ENCODE results near the gene SPRYD3.
"Not testable (repeated sequence)": the region's sequence is repeated elsewhere in the genome, so short reads cannot be mapped to it uniquely, and the experiment has no call there.

Gene SPRYD3

DNA sequence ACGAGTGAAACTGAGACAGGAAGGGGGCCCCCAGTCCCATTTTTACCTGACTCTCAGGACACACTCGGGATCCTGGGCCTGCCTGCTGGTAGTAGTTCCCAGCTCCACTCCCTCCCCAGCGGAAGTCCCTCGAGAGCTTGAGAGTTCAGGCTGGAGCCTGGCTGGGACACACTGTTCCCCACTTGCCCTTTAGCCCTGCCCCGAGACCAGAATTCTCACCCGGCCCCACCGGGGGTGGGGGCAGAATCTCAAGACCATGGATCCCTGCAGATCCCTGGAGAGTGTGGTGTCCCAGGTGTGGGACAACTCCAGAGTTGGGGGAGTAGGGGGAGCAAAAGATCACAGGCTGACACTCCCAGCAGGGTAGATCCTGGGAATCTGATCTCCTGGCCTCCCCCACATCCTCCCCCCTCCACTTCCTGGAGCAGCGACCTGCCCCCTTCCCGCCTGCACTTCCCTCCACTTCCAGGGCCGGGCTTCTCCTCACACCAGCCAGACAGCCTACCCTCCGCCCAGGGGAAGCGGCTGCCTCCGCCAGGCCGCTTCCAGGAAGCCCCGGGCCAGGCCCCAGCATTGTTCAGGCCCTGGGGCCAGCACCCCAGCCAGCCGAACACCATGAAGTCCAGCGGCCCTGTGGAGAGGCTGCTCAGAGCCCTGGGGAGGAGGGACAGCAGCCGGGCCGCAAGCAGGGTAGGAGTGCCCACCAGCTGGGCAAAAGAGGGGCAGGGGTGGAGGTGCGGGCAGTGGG is 29.4 kb downstream of the SPRYD3 start, which contains the start of gene TNS2:
Gene TNS2, plus strand, starts transcription at position 495 of the 748 bp plus-strand sequence. Its CDS starts 121 bp downstream, at position 616.
- DNase-seq: no peak

GRCh38 chr12:53048780-53049401 is 30.3 kb downstream of the SPRYD3 start:
- DNase-seq: no peak

GRCh38 chr12:53048033-53048779 is 31.0 kb downstream of the SPRYD3 start:
- DNase-seq: no peak

DNA sequence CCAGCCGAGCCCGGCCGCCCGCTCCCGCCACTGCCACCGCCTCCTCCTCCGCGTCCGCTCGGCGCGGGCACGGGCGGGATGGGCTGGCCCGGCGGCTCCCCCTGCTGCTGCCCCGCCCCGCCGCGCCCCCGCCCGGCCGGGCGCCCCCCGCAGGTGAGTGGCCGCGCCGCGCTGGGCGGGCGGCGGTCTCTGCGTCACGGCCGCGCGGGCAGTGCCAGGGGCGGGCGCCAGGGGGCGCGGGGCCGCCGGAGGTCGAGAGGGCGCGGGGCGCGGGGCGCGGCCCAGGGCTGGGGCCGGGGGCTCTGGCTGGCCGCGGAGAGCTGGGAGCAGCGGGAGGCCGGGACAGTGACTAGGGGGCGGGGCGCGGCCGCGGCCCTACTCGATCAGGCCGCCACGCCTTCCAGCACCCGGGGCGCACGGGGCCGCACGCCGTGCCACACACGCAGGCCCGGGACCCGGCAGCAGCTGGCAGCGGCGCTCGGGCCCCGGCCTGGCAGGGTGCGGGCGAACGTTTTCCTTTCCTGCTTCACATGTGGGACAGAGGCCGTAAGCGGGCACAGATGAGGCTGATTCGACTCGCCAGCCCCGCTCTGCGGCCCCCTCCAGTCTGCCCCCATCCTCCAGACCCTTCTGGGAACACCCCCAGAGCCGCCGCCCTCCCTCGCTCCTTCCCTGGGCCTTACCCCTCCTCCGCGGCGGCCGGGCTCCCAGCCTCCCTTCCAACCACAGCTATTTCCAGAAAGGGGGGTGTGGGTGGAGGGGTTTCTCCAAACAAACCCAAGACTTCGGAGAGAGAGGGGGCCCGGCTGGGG is 31.8 kb downstream of the SPRYD3 start:
- DNase-seq: peak; percentile 70

DNA sequence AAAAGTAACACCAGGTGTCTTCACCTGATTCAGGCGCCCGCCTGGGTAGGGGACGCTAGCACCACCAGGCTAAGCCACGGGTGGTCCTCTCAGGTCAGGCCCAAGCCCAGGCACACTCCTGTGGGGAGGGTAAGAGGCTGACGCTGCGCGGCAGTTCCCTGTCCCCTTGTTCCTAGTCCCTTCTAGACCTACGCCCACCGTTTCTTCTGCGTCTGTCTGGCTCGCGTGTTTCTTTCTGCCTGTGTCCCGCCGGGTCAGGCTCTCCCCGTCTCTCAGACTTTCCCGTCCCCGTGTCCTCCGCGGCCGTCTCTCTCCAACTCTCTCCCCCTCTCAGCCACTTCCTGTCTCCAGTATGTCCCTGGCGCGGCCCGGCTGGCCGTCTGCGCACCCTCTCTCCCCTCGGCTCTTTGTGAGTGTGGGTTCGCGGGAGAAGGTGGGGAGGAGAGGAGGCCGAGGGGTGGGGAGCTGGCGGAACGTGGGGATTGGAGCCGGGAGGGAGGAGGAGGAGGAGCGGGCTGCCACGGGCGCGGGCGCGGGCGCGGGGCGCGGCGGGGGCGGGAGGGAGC is 32.5 kb downstream of the SPRYD3 start:
- no peak for DNase-seq

- DNase-seq: no peak
These were observed 33.5 kb downstream of the SPRYD3 start for GRCh38 chr12:53045696-53046045.

GRCh38 chr12:53044896-53045695 is 34.1 kb downstream of the SPRYD3 start:
- no peak for DNase-seq

- no peak for DNase-seq
These were observed 35.1 kb downstream of the SPRYD3 start for GRCh38 chr12:53044052-53044581.

DNA sequence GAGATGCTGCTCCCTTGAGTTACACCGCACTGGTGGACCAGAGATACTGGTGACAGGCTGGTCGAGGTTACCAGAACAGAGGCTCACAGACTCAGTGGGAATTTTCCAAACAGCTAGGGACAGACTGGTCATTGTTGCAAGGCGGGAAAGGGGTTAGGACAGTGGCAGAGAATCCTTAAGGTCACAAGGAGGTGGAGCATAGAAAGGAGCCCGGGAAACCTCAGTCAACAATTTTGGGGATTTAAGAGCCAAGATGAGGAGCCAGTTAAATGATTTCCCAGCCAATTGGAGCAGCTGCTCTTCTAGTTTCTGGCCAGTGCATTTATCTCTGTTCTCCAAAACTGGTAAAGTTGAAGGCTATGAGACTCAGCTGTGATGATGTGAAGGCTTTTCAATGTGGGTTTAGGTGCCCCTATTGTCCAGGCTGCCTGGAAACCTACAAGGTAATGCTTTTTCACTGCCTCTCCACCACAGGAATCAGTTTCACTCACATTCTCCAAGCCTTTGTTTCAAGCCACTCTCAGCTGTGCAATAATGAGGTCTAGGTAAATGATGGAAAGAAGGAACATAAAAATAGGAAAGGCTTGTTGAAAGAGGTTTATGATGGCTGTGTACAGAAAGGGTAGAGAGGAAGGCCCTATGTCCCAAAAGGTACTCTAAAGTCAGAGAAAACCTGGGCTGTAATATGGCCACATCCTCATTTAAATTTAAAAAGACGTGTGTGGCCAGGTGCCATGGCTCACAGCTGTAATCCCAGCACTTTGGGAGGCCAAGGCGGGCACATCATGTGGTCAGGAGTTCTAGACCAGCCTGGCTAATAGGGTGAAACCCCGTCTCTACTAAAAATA is 36.4 kb downstream of the SPRYD3 start:
- DNase-seq: no peak

DNA sequence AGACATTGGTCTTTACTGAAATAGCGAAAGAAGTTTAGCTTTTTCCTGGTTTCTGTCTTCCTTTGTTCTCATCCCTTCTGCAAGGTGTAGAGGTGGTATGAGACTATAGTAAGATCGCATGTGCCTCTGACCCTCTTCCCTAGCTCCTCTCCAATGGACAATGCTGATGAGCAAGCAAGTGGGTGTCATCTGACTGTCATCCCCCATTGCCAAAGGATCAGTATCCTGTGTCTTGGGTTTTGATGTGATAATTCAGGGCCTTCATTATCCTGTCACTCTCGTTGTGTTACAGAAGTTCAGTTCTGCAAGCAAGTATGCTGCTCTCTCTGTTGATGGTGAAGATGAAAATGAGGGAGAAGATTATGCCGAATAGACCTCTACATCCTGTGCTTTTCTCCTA is 39.3 kb downstream of the SPRYD3 start:
- no peak for DNase-seq

DNA sequence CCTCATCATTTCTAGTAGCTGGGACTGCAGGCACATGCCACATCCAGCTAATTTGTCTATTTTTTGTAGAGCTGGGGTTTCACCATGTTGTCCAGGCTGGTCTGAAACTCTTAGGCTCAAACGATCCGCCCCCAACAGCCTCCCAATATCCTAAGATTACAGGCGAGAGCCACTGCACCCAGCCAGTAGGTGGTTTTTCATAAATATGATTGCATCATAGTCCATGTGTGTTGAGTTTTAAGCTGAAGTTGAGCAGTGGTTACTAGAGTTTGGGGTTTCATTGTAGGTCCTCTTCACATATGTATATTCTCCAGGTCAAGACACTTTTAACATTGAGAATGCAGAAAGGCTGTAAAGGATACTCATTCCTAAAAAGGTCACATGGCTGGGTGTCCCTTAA is 42.4 kb downstream of the SPRYD3 start:
- DNase-seq: no peak

DNA sequence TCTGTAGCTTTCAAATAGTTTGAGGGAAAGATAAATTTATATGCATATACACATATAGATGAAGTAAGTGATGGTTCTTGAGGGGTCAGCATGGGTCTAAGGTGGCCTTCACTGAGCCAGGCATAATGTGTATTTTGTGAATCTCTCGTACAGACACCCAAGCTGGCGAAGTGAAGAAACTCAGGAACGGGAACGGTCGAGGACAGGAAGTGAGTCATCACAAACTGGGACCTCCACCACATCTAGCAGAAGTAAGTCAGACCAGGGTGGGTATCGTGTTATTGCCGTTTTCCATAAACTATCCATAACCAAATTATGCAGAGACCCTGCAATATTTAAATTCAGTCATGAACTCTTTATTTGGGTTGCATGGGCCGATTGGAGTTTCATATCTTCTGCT is 44.7 kb downstream of the SPRYD3 start:
- no peak for DNase-seq

- not testable (repeated sequence) for DNase-seq
These were observed 45.4 kb downstream of the SPRYD3 start for GRCh38 chr12:53033832-53034231.

GRCh38 chr12:53031616-53032015 is 47.6 kb downstream of the SPRYD3 start:
- no peak for DNase-seq

- DNase-seq: not testable (repeated sequence)
These were observed 52.2 kb downstream of the SPRYD3 start for GRCh38 chr12:53027014-53027413.

DNA sequence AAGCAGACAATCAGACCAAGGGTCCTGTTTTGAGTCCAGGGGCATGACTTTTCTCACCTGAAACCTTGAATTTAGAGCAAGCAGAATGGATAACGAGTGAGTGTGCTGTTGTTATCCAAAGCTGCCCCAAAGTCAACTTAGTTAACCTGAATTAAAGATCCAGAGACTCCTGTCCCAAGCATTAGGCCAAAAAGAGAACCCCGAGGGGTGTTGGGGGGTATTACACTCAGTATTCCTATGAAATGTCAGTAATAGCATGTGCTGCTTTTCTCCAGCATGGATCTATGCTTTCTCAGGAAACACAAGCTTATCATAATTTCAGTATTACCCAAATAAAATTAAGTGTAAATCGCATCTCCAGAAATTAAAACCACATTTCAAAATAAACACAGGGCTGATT is 53.9 kb downstream of the SPRYD3 start:
- no peak for DNase-seq

DNA sequence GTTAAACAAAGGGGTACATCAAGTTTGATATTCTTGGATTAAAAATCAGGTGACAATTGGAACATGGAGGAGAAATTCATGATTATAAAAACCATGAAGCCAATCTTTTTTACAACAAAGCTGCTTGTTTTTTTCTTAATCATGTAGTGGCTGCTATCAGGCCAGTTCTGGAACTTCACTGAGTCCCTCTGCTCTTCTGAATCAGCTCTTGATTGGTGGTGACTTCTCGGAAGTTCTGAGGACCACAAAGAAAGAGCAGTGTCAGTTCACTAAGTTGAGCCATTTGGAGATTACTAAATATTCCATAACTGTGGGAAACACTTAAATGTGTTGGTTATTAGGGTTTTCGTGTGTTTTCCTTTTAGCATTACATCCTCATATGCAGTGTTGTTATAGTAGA is 64.5 kb downstream of the SPRYD3 start:
- no peak for DNase-seq

Data from T-helper 9 cell (primary cell).